Esophagus squamous epithelium (tissue), 4 donors: Measurements from ENCODE around the gene ELL2.

Experiments
- CTCF ChIP-seq, 6 experiments: fragments of 450-650 bp in 4 of 6; fragments of 200-600 bp in 2 of 6; sonication (generic) in 2 of 6; IDR thresholded peaks; one replicate each; pipeline ENCODE4 v1.5.1; 2016 to 2019; ENCODE audit warnings: antibody characterized with exemption in 6 of 6, mild to moderate bottlenecking in 4 of 6, moderate library complexity in 4 of 6
- POLR2A ChIP-seq, 4 donors: fragments of 450-650 bp; IDR thresholded peaks; one replicate each; pipeline ENCODE4 v1.6.1; 2017; ENCODE audit warnings: antibody characterized with exemption in 4 of 4, mild to moderate bottlenecking in 4 of 4, moderate library complexity in 3 of 4

- TF ChIP-seq CTCF (IDR thresholded peaks at IDR 0.05) (no peak), POLR2A (IDR thresholded peaks at IDR 0.05) (no peak)
Observed at GRCh38 chr5:95836544-95836943, 125.1 kb downstream of the ELL2 start.
